ENCODE data around the gene OR2S2.

The OR2S2 gene

DNA sequence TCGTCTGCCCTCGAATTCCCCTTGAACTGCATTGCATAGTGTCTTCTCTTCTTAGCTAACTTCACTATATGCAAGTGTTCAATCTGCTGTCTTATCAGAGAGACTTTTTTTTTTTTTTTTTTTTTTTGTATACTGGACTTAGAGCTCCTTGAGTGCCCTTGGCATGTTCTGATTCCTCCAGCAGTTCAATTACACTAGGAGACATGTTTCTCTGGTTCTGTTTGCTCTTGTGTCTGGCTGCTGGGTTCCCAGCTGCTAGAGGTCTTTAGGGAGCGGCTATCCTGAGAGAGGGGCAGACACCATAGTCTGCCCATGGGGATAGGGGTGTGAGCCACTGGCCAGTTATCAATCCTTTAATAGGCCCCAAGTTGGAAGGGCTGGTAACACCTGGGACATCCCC is 13.1 kb downstream of the OR2S2 start:
- Histone ChIP-seq H3K9ac (ENCODE audit: low read depth, low read length) (no peak overlapping the region), H2AFZ (ENCODE audit: low read depth, low read length) (no peak overlapping the region)

DNA sequence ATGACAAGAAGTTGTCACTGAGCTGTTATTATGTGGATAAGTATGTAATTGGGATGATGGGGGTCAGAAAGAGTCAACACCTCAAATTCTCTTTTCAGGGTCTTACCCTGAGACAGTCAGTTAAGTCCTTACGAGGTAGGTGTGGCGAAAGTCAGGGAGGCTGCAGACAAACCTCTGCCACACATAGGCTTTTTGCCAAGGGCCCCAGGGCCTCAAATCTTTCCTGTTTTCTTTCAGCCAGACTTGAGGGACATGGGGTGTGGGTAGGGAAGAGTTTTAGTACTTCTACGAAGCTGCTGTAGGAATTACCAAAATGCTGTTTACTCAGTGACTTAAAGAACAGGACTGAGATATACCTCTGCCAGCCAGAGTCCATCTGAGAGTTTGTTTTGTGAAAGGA is 13.8 kb downstream of the OR2S2 start:
- H3K79me2 ChIP-seq (ENCODE audit: insufficient read depth, low read length): no peaks in the 10 kb centered on the region
- H2AFZ ChIP-seq (ENCODE audit: low read depth, low read length): no peak overlapping the region
- H3K9ac ChIP-seq (ENCODE audit: low read depth, low read length): no peak overlapping the region
- H3K4me3 ChIP-seq (ENCODE audit: low read depth in 1 of 2, low read length in 2 of 2): no peak overlapping the region
- DNase-seq (no peak), ATAC-seq (ENCODE audit: insufficient read depth, low read depth) (no peak)
- no peaks in the 10 kb centered on the region for H3K9me3 ChIP-seq (ENCODE audit: insufficient read depth, low read length, severe bottlenecking)
- H3K4me2 ChIP-seq (ENCODE audit: insufficient read depth, low read length): no peak overlapping the region
- H3K27ac ChIP-seq (ENCODE audit: low read length): no peak overlapping the region
- TF ChIP-seq EZH2 (IDR thresholded peaks at IDR 0.05; ENCODE audit: borderline replicate concordance, low read depth, low read length, severe bottlenecking) (no peak), CTCF (IDR thresholded peaks at IDR 0.05; ENCODE audit: borderline replicate concordance, extremely low read depth, low read length, poor library complexity, severe bottlenecking) (no peak)
- H3K27me3 ChIP-seq (ENCODE audit: insufficient read depth, low read length, poor library complexity): no peaks in the 10 kb centered on the region
- peaks cover 32% of the 10 kb centered on the region for H3K4me1 ChIP-seq (ENCODE audit: insufficient read depth, low read length)
- H4K20me1 ChIP-seq (ENCODE audit: insufficient read depth, low read length): no peaks in the 10 kb centered on the region
- no peaks in the 10 kb centered on the region for H3K36me3 ChIP-seq (ENCODE audit: insufficient read depth, low read length)

More for the DNA sequence above, 13.1 kb downstream of the OR2S2 start:
- Histone ChIP-seq H3K36me3 (ENCODE audit: insufficient read depth, low read length) (no peaks in the 10 kb centered on the region), H3K27ac (ENCODE audit: low read length) (no peak overlapping the region), H3K4me3 (ENCODE audit: low read depth in 1 of 2, low read length in 2 of 2) (no peak overlapping the region), H3K79me2 (ENCODE audit: insufficient read depth, low read length) (no peaks in the 10 kb centered on the region), H3K27me3 (ENCODE audit: insufficient read depth, low read length, poor library complexity) (no peaks in the 10 kb centered on the region), H3K4me1 (ENCODE audit: insufficient read depth, low read length) (peaks cover 25% of the 10 kb centered on the region), H3K9me3 (ENCODE audit: insufficient read depth, low read length, severe bottlenecking) (no peaks in the 10 kb centered on the region), H4K20me1 (ENCODE audit: insufficient read depth, low read length) (no peaks in the 10 kb centered on the region), H3K4me2 (ENCODE audit: insufficient read depth, low read length) (no peak overlapping the region)
- no peak for TF ChIP-seq CTCF (IDR thresholded peaks at IDR 0.05; ENCODE audit: borderline replicate concordance, extremely low read depth, low read length, poor library complexity, severe bottlenecking)
- TF ChIP-seq EZH2 (IDR thresholded peaks at IDR 0.05; ENCODE audit: borderline replicate concordance, low read depth, low read length, severe bottlenecking): no peak
- DNase-seq (no peak), ATAC-seq (ENCODE audit: insufficient read depth, low read depth) (no peak)

- Histone ChIP-seq H3K79me2 (ENCODE audit: insufficient read depth, low read length) (no peaks in the 10 kb centered on the region), H3K4me1 (ENCODE audit: insufficient read depth, low read length) (peaks cover 42% of the 10 kb centered on the region), H3K27me3 (ENCODE audit: insufficient read depth, low read length, poor library complexity) (no peaks in the 10 kb centered on the region), H3K4me3 (ENCODE audit: low read depth in 1 of 2, low read length in 2 of 2) (no peak overlapping the region), H3K27ac (ENCODE audit: low read length) (no peak overlapping the region), H3K36me3 (ENCODE audit: insufficient read depth, low read length) (no peaks in the 10 kb centered on the region), H3K4me2 (ENCODE audit: insufficient read depth, low read length) (no peak overlapping the region), H3K9ac (ENCODE audit: low read depth, low read length) (no peak overlapping the region), H3K9me3 (ENCODE audit: insufficient read depth, low read length, severe bottlenecking) (no peaks in the 10 kb centered on the region), H4K20me1 (ENCODE audit: insufficient read depth, low read length) (no peaks in the 10 kb centered on the region), H2AFZ (ENCODE audit: low read depth, low read length) (no peak overlapping the region)
- DNase-seq (no peak), ATAC-seq (ENCODE audit: insufficient read depth, low read depth) (no peak)
- TF ChIP-seq EZH2 (IDR thresholded peaks at IDR 0.05; ENCODE audit: borderline replicate concordance, low read depth, low read length, severe bottlenecking) (no peak), CTCF (IDR thresholded peaks at IDR 0.05; ENCODE audit: borderline replicate concordance, extremely low read depth, low read length, poor library complexity, severe bottlenecking) (no peak)
These were observed 15.7 kb downstream of the OR2S2 start for GRCh38 chr9:35942286-35942685.
